ENCODE results near the gene ABHD14A.
"Not testable (repeated sequence)": the region's sequence is repeated elsewhere in the genome, so short reads cannot be mapped to it uniquely, and the experiment has no call there.

The ABHD14A gene

GRCh38 chr3:51975852-51976549, 1.1 kb downstream of the ABHD14A start:
- DNase-seq, result no peak

DNA sequence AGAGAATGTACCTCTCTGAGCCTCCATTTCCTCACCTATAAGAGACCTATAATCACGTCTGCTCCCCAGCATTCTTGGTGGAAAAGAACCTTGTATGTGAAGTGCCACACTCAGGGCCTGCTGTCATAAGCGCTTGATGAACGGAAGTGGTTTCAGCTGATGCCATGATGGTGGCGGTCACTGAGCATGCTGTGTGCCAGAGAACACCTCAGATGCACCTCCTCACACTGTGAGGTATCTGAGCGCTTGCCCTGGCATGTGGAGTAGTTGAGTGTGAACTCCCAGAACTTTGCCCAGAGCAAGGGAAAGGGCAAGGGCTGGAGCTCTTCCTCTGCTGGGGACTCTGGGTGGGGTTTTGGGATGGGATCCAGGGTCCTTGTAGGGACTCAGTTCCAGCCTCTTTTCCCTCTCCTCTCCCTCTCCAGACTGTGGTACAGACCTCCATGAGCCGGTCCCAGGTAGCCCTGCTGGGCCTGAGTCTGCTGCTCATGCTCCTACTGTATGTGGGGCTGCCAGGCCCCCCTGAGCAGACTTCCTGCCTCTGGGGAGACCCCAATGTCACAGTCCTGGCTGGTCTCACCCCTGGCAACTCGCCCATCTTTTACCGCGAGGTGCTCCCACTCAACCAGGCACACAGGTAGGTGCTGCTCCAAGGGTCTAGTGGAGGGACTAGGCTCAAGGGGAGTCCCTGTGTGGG, 2.7 kb downstream of the ABHD14A start:
- DNase-seq, result peak in 1 of 4 experiments; percentile 14

DNA sequence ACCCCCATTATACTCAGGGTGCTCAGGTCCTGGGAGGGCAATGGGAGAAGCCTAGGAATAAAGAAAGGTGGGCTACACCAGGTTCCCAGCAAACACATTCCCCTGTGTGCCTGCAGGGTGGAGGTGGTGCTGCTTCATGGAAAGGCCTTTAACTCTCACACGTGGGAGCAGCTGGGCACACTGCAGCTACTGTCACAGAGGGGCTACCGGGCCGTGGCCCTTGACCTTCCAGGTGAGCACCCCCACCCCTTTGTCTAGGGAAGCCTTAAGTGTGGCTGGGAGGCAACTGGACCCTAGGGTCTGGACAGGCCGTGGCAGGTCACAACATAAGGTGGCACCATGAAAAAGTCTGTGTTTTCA, 3.3 kb downstream of the ABHD14A start:
- DNase-seq, result no peak

DNA sequence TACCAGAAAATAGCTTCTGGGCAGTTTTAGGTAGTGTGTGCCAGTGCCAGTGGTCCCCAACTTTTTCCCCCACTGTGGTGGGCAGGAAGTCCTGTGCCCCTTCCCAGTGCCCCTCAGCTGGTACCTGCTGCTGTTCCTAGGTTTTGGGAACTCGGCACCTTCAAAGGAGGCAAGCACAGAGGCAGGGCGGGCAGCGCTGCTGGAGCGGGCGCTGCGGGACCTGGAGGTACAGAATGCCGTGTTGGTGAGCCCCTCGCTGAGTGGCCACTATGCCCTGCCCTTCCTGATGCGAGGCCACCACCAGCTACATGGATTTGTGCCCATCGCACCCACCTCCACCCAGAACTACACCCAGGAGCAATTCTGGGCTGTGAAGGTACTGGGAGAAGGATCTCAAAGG, 5.4 kb downstream of the ABHD14A start:
- no peak for DNase-seq

GRCh38 chr3:51982352-51982837, 7.5 kb downstream of the ABHD14A start:
- DNase-seq, result no peak

- DNase-seq, result peak; percentile 42 to 57 (median 54)
These were observed 8.1 kb downstream of the ABHD14A start, which contains the start of gene ACY1 for GRCh38 chr3:51982838-51983577. Gene ACY1 (plus strand): TSS chr3:51983535. CDS start chr3:51984065, 530 bp downstream.

DNA sequence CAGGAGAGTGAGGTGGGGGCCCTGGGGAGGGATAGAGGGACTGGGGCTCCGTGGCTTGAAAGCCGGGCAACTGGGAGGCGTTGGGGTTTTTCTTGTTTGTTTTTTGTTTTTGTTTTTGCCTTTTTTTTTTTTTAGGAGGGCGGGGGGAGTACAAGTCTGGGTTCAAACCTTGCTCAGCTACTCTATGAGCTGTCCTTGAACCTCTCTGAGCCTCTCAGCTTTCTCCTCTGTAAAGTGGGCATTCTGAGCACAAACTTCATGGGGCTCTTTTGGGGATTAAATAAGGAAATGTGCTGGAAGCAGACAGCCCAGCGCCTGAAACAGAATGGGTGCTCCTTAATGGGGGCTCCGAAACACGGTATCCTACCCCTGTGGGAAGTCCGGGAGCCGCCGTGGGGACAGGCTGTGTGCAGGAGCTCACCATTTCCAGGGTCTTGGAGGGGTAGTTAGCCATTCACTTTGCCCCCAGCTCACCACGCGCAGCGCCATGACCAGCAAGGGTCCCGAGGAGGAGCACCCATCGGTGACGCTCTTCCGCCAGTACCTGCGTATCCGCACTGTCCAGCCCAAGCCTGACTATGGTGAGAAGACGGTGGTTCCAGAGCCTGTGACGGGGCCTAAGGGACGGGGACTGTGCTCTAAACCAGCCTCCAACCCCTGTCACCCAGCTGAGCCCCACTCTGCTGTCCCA, 8.9 kb downstream of the ABHD14A start:
- DNase-seq, result no peak

DNA sequence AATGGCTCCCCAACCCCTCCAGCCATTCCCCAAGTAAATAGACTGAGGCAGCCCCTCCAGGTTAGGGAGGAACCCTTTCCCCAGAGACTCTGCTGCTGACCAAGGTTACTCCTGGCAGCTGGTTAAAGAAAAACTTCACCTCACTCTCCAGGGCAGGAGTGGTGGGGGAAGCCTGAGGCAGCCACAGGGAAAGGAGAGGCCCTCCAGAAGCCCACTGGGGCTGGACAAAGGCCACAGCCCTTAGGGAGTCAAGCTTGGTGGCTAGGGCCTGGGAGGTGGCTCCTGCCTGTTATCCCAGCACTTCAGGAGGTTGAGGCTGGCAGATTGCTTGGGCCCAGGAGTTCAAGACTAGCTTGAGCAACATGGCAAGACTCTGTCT, 9.4 kb downstream of the ABHD14A start:
- no peak for DNase-seq

DNA sequence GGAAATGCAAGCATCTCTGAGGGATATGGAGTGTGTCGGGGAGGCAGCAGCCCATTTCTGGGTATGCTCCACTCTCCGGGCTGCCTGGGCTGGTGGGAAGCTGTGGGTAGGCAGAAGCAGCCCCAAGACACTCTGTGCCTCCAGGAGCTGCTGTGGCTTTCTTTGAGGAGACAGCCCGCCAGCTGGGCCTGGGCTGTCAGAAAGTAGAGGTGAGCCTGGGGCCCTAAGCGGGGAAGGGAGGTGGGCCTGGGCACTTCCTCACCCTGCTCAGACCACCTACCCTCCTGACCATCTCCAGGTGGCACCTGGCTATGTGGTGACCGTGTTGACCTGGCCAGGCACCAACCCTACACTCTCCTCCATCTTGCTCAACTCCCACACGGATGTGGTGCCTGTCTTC, 10.2 kb downstream of the ABHD14A start:
- no peak for DNase-seq

DNA sequence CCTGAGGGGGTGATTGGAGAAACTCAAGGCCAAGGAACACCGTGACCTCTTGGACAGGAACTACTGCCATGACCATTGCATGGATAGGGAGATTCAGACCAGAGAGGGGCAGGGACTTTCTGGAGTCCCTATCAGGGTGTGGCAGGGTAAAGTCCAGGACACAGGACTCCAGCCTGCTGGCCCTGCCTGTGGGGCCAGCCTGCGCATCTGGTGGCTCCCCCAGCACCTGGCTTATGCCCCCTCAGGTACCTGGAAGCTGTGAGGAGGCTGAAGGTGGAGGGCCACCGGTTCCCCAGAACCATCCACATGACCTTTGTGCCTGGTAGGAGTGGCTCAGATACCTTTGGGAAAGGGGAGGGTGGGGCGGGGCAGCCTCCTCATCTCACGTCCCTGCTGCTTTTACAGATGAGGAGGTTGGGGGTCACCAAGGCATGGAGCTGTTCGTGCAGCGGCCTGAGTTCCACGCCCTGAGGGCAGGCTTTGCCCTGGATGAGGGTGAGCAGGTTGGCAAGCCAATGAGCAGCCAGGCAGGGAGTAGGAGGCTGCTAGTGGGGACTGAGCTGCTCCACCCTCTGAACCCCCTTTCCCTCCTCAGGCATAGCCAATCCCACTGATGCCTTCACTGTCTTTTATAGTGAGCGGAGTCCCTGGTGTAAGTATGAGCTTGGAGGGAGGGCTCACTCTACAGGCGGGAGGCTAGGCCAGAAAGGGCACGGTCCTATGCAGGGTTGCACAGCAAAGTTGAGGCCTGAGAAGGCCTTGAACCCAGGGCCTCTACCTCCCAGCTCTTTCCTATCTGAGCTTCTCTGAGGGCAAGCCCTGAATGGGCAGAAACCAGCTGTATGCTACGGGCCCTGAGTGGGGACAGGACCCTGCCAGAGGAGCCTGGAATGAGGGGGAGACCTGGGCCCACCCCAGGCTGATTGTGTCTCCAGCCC, 11.4 kb downstream of the ABHD14A start:
- DNase-seq, result no peak

DNA sequence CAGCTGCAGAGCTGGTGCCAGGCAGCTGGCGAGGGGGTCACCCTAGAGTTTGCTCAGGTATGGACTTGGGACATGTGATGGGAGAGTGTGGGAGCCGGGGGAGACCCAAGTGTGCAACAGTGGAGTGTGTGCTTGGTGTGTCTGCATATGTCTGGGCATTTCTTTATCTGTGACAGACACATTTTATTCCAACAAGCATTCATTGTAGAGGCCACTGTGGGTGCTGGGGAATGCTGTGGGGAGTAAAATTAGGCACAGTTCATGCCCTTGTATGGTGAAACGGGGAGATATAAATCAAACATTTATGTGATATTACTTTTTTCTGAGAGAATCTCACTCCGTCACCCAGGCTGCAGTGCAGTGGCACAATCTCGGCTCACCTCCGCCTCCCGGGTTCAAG, 12.7 kb downstream of the ABHD14A start:
- DNase-seq, result no peak

GRCh38 chr3:51988286-51989146, 13.7 kb downstream of the ABHD14A start:
- no peak for DNase-seq

DNA sequence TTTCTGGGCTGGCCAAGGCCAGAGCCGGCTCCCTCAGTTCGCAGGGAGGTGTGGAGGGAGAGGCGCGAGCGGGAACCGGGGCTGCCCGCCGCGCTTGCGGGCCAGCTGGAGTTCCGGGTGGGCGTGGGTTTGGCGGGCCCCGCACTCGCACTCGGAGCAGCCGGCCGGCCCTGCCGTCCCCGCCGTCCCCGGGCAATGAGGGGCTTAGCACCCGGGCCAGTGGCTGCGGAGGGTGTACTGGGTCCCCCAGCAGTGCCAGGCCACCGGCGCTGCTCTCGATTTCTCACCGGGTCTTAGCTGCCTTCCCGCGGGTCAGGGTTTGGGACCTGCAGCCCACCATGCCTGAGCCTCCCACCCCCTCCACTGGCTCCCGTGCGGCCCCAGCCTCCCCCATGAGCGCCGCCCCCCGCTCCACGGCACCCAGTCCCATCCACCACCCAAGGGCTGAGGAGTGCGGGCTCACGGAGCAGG, 15.7 kb downstream of the ABHD14A start:
- not testable (repeated sequence) for DNase-seq

DNA sequence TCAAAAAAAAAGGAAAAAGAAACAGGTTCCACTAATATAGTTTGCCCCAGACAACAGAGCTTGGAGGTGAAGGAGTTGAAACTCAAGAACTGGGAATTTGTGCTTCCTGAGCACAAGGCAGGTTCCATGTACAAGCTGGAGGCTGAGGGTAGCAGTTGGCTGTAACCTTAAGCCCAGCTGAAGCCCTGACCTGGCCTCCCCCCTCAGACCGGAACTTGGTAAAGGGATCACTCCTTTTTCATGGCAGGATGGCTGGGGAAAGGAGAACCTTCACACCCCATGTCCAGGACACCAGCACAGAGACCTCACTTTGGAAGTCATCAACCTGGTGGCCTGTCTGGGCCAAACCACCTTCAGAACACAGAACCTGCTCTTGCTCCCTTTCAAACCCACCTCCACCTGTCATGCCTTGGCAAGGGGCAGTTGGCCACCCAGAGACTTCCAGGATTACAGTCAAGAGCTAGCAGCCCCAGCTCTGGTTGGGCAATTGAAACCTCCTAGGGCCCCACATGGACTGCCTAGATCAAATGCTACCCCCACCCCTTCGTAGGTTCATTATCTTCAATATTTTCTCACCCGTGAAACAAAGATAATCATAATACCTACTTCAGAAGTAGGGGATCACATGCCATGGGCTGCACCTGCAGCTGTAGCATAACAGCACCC, 17.3 kb downstream of the ABHD14A start:
- DNase-seq, result no peak

DNA sequence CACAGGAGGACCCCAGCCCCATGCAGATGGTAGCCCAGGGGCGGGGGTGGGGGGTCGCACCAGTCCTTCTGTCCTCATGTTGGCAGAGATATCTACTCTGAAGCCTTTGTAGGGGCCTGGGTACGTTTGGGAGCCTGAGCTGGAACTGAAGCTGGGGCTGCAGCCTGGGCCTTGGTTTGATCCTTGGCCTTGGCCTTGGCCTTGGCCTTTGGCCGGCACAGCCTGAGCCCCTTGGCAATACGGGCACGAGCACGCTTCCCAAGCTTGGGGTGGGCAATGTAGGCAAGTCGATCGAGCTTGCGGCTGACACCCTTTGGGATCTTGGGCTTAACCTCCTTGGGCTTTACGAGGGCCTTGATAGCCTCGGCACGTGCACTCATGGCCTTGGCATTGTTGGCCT, 18.8 kb downstream of the ABHD14A start:
- not testable (repeated sequence) for DNase-seq

- DNase-seq, result no peak
These were observed 19.7 kb downstream of the ABHD14A start for GRCh38 chr3:51994530-51994929.

DNA sequence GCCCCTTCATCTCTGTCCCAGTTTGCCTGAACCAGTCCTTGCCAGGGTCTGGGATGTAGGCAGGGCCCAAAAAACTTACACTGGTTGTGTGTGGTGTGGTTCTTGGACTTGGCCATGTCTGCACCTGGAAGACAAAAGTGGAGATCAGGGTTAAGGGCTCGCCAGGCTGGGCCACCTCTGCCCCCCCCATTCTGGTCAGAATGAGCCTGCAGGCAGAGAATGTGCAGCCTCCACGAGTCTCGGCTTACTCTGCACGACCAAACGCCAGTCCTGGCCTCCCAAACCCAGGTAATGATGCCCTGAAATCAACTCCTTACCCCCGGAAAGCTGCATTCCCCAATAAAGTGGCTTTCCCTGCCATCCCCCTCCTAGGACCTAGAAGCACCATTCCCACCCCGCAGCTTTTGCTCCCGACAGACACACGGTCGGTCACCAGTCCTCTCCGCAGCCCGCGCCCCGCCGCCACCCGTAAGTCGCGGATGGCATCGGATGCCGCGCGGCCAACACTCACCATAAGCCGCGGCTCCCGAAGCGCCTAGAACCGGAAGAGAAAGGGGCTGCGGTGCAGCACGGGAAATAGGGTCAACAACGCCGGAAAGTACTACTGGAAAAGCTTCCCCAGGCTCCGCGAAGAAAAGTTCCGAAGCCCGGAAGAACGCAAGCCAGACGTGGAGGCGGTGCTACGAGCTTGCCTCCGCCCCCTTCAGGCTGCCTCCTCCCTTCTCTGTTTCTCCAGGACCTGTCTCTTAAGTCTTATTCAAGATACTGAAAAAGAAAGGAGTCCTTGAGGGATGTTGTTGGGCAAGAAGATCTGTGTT, 20.7 kb downstream of the ABHD14A start, which contains the start of gene RPL29:
Gene RPL29, minus strand, starts transcription at position 550 of the 818 bp plus-strand sequence. Its CDS starts 434 bp downstream, at position 116.
- DNase-seq, result peak; percentile 72 to 87 (median 81)

DNA sequence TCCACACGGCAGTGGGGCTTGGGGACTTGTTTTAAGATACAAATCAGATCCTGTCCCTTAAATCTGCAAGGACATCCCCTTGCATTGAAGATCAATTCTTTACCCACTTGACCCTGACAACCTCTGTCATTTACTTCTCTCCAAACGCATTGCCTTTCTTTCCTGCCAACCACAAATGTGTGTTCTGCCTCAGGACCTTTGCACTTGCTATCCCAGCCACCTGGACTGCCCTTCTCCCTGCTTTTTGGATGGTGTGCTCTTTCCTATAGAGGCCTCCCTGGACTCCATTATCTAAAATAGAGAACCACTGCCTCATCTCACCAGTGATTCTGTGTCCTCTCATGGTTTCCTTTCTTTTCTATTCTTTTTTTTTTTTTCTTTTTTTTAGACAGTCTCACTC, 22.3 kb downstream of the ABHD14A start:
- DNase-seq, result no peak

- DNase-seq, result no peak
These were observed 23.2 kb downstream of the ABHD14A start for GRCh38 chr3:51997935-51998596.

Data from activated naive CD4-positive, alpha-beta T cell (primary cell).